ENCODE measurements around the gene ZBTB25.

GRCh38 chr14:64515053-64515452, 11.4 kb upstream of the ZBTB25 start:
- TF ChIP-seq CTCF (IDR thresholded peaks at IDR 0.05) (no peak), POLR2A (IDR thresholded peaks at IDR 0.05; ENCODE audit: low read depth) (no peak)
